Panc1 (cell line): ENCODE measurements around the gene POFUT2.

ENCODE experiments used
- TF ChIP-seq, protein P1 (sequence below): fragments of 450-650 bp; IDR thresholded peaks from 2 replicates; pipeline ENCODE4 v1.5.1; 2017; ENCODE audit warnings: mild to moderate bottlenecking
- TF ChIP-seq, protein P2 (sequence below), 2 experiments: IDR thresholded peaks; 2 replicates each; pipeline ENCODE4 v1.6.1; 2011 to 2012; ENCODE audit warnings: low read depth in 2 of 2, control low read depth in 1 of 2, low read length in 1 of 2, mild to moderate bottlenecking in 1 of 2, moderate library complexity in 1 of 2; ENCODE audit not compliant: insufficient read depth in 1 of 2

DNA sequence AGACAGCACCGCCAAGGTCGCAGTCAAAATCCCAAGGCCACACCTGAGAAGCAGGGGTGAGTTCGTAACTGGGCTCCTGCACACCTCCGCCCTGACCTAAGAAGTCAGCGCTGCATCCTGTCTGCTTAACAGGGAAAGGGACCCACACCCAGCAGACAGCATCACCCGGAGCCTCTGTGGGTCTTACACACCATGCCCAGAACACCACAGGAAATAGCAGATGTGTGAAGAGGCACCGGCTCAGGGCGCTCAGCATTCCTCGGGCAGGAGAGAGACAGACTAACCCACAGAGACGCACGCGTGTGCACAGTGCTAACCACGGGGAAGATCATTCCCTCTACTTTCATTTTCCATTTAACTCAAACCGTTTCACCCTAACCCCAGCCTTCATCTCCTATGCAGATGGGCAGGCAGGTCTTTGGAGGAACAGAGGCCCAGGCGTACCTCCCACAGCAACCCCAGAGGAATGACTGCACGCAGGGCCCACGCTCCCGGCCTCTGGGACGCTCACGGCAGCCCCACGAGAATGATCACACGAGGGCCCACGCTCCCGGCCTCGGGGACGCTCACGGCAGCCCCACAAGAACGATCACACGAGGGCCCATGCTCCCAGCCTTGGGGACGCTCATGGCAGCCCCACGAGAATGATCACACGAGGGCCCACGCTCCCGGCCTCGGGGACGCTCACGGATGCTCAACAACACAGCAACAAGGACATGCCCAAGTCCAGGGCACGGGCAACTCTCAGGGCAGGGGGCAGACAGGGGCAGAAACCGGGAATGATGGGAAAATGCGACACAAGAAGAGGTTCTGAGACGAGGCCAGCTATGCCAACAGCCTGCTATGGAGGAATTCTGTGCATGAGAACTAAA lies 20.9 kb downstream of the POFUT2 start:
- TF ChIP-seq, protein P1, sequence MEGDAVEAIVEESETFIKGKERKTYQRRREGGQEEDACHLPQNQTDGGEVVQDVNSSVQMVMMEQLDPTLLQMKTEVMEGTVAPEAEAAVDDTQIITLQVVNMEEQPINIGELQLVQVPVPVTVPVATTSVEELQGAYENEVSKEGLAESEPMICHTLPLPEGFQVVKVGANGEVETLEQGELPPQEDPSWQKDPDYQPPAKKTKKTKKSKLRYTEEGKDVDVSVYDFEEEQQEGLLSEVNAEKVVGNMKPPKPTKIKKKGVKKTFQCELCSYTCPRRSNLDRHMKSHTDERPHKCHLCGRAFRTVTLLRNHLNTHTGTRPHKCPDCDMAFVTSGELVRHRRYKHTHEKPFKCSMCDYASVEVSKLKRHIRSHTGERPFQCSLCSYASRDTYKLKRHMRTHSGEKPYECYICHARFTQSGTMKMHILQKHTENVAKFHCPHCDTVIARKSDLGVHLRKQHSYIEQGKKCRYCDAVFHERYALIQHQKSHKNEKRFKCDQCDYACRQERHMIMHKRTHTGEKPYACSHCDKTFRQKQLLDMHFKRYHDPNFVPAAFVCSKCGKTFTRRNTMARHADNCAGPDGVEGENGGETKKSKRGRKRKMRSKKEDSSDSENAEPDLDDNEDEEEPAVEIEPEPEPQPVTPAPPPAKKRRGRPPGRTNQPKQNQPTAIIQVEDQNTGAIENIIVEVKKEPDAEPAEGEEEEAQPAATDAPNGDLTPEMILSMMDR = no peak
- TF ChIP-seq, protein P2, sequence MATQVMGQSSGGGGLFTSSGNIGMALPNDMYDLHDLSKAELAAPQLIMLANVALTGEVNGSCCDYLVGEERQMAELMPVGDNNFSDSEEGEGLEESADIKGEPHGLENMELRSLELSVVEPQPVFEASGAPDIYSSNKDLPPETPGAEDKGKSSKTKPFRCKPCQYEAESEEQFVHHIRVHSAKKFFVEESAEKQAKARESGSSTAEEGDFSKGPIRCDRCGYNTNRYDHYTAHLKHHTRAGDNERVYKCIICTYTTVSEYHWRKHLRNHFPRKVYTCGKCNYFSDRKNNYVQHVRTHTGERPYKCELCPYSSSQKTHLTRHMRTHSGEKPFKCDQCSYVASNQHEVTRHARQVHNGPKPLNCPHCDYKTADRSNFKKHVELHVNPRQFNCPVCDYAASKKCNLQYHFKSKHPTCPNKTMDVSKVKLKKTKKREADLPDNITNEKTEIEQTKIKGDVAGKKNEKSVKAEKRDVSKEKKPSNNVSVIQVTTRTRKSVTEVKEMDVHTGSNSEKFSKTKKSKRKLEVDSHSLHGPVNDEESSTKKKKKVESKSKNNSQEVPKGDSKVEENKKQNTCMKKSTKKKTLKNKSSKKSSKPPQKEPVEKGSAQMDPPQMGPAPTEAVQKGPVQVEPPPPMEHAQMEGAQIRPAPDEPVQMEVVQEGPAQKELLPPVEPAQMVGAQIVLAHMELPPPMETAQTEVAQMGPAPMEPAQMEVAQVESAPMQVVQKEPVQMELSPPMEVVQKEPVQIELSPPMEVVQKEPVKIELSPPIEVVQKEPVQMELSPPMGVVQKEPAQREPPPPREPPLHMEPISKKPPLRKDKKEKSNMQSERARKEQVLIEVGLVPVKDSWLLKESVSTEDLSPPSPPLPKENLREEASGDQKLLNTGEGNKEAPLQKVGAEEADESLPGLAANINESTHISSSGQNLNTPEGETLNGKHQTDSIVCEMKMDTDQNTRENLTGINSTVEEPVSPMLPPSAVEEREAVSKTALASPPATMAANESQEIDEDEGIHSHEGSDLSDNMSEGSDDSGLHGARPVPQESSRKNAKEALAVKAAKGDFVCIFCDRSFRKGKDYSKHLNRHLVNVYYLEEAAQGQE (IDR thresholded peaks at IDR 0.05; ENCODE audit: insufficient read depth in 1 of 2, low read depth in 2 of 2, low read length in 1 of 2) = no peak
